HepG2 (cell line): ENCODE measurements around the gene OTUB2. TPM values are rescaled to one million over a fixed set of nuclear protein-coding genes. Genes with fewer than 3 reads are reported as not detected.
A peak's percentile ranks its signal among the peaks of the same experiment; 100 is the strongest.

Experiments used
- AHDC1 ChIP-seq: sonication (generic); formaldehyde crosslinking; IDR thresholded peaks from 2 replicates; pipeline ENCODE4 v1.5.1; 2020; ENCODE audit warnings: mild to moderate bottlenecking, missing genetic modification reagents, borderline replicate concordance
- ATF7 ChIP-seq, 2 experiments: fragments of 450-650 bp in 1 of 2; sonication (generic) in 1 of 2; formaldehyde crosslinking in 1 of 2; IDR thresholded peaks; 2 replicates each; pipeline versions ENCODE4 v1.4.0 to v1.6.1; 2016 to 2020; ENCODE audit warnings: antibody characterized with exemption in 1 of 2, mild to moderate bottlenecking in 1 of 2, missing genetic modification reagents in 1 of 2
- CCAR2 ChIP-seq: fragments of 200-400 bp; formaldehyde crosslinking; optimal IDR thresholded peaks from 2 replicates; pipeline ENCODE3; 2018; ENCODE audit warnings: low read depth, mild to moderate bottlenecking, low read length, moderate library complexity
- CHD4 ChIP-seq: fragments of 200-600 bp; sonication (generic); IDR thresholded peaks from 2 replicates; pipeline ENCODE4 v1.7.0; 2017; ENCODE audit warnings: mild to moderate bottlenecking, low read length, borderline replicate concordance
- FOSL2 ChIP-seq: sonication (generic); formaldehyde crosslinking; IDR thresholded peaks from 2 replicates; pipeline ENCODE4 v1.4.0; 2020; ENCODE audit warnings: missing genetic modification reagents
- MIER2 ChIP-seq: IDR thresholded peaks from 2 replicates; pipeline ENCODE4 v1.6.1; 2016; ENCODE audit warnings: missing biosample characterization, missing genetic modification reagents
- MIXL1 ChIP-seq: IDR thresholded peaks from 2 replicates; pipeline ENCODE4 v1.6.1; 2016
- PAF1 ChIP-seq: IDR thresholded peaks from 2 replicates; pipeline ENCODE4 v1.6.1; 2016; ENCODE audit warnings: missing genetic modification reagents, missing compliant biosample characterization
- RARA ChIP-seq: IDR thresholded peaks from 2 replicates; pipeline ENCODE4 v1.6.1; 2016; ENCODE audit warnings: missing genetic modification reagents, missing compliant biosample characterization
- RCOR2 ChIP-seq: IDR thresholded peaks from 2 replicates; pipeline ENCODE4 v1.6.1; 2016; ENCODE audit warnings: missing biosample characterization, missing genetic modification reagents
- RFXANK ChIP-seq: IDR thresholded peaks from 2 replicates; pipeline ENCODE4 v1.6.1; 2016
- SMAD3 ChIP-seq: sonication (generic); formaldehyde crosslinking; IDR thresholded peaks from 2 replicates; pipeline ENCODE4 v1.4.0; 2020; ENCODE audit warnings: missing genetic modification reagents
- SNRNP70 ChIP-seq: fragments of 200-400 bp; formaldehyde crosslinking; IDR thresholded peaks from 2 replicates; pipeline ENCODE4 v1.6.1; 2017; ENCODE audit warnings: mild to moderate bottlenecking, low read depth, low read length, moderate library complexity
- SP140L ChIP-seq: sonication (generic); formaldehyde crosslinking; IDR thresholded peaks from 2 replicates; pipeline ENCODE4 v1.4.0; 2020; ENCODE audit warnings: missing genetic modification reagents, borderline replicate concordance
- TAF15 ChIP-seq: fragments of 200-400 bp; formaldehyde crosslinking; IDR thresholded peaks from one replicate; pipeline ENCODE4 v1.6.1; 2018; ENCODE audit warnings: mild to moderate bottlenecking, low read depth, low read length; ENCODE audit not compliant: poor library complexity, severe bottlenecking
- ZBTB38 ChIP-seq: sonication (generic); formaldehyde crosslinking; IDR thresholded peaks from 2 replicates; pipeline ENCODE4 v1.5.1; 2020; ENCODE audit warnings: mild to moderate bottlenecking, missing genetic modification reagents
- ZBTB7A ChIP-seq: sonication (generic); formaldehyde crosslinking; IDR thresholded peaks from 2 replicates; pipeline ENCODE4 v1.8.0; 2022; ENCODE audit warnings: mild to moderate bottlenecking, missing genetic modification reagents
- ZEB1 ChIP-seq: IDR thresholded peaks from 2 replicates; pipeline ENCODE4 v1.6.1; 2012; ENCODE audit warnings: mild to moderate bottlenecking, low read depth, inconsistent platforms; ENCODE audit not compliant: insufficient replicate concordance
- ZNF18 ChIP-seq: sonication (generic); formaldehyde crosslinking; IDR thresholded peaks from 2 replicates; pipeline ENCODE4 v1.8.0; 2022; ENCODE audit warnings: mild to moderate bottlenecking, missing genetic modification reagents; ENCODE audit not compliant: insufficient replicate concordance
- ZNF263 ChIP-seq: sonication (generic); formaldehyde crosslinking; IDR thresholded peaks from 2 replicates; pipeline ENCODE4 v1.4.0; 2020; ENCODE audit warnings: missing genetic modification reagents
- ZNF607 ChIP-seq: sonication (generic); formaldehyde crosslinking; IDR thresholded peaks from 2 replicates; pipeline ENCODE4 v1.5.1; 2020; ENCODE audit warnings: missing genetic modification reagents, mild to moderate bottlenecking, borderline replicate concordance
- ZNF782 ChIP-seq: sonication (generic); formaldehyde crosslinking; IDR thresholded peaks from 2 replicates; pipeline ENCODE4 v1.4.0; 2020; ENCODE audit warnings: missing genetic modification reagents, mild to moderate bottlenecking, borderline replicate concordance
- polyA plus RNA-seq, 8 experiments: library from polyadenylated mRNA; depleted of rRNA in 3 of 8; stranded (reverse) in 7 of 8; unstranded in 1 of 8; fragments of >200 nt; fragmentation: Illumina TruSeq in 4 of 8; extraction: Trizol in 4 of 8; gene quantifications; 2 replicates each; pipeline versions ENCODE4 v1.2.1 to v1.2.3, GENCODE V29; 2011 to 2016; ENCODE audit warnings: low read depth in 4 of 8, missing spikeins in 1 of 8, mixed read lengths in 1 of 8; ENCODE audit not compliant: insufficient read depth in 1 of 8
- total RNA-seq, 5 experiments: library from RNA; depleted of rRNA; stranded (reverse); fragments of >200 nt; fragmentation: Illumina TruSeq; extraction: Trizol; gene quantifications; 2 replicates each; pipeline ENCODE4 v1.2.3, GENCODE V29; 2016; ENCODE audit warnings: low read depth in 1 of 5
- TF ChIP-seq, protein P1 (sequence below): sonication (generic); formaldehyde crosslinking; IDR thresholded peaks from 2 replicates; pipeline ENCODE4 v1.4.0; 2020; ENCODE audit warnings: missing genetic modification reagents

The OTUB2 gene
- total and polyA plus RNA-seq, 2 of the 13 experiments (the other 11 are each of a cell fraction or from before 2014, with no cell fraction given): 2.2 to 2.4 TPM

GRCh38 chr14:94080621-94081385, 54.7 kb downstream of the OTUB2 start, which contains the start of the genes DDX24 and IFI27L1 (continued):
- TF ChIP-seq FOSL2: no peak
- no peak for TF ChIP-seq TAF15
- no peak for TF ChIP-seq RCOR2 (CRISPR knock-in tag)
- TF ChIP-seq SMAD3: no peak
- no peak for TF ChIP-seq RARA (CRISPR knock-in tag)
- peak; percentile 46; the same call in 1 of the 2 replicates for TF ChIP-seq ZNF782 (CRISPR knock-in tag)
- TF ChIP-seq CCAR2: no peak
- TF ChIP-seq, protein P1, sequence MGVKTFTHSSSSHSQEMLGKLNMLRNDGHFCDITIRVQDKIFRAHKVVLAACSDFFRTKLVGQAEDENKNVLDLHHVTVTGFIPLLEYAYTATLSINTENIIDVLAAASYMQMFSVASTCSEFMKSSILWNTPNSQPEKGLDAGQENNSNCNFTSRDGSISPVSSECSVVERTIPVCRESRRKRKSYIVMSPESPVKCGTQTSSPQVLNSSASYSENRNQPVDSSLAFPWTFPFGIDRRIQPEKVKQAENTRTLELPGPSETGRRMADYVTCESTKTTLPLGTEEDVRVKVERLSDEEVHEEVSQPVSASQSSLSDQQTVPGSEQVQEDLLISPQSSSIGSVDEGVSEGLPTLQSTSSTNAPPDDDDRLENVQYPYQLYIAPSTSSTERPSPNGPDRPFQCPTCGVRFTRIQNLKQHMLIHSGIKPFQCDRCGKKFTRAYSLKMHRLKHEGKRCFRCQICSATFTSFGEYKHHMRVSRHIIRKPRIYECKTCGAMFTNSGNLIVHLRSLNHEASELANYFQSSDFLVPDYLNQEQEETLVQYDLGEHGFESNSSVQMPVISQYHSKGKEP (CRISPR knock-in tag): no peak
- TF ChIP-seq MIXL1: no peak
- TF ChIP-seq CHD4: no peak
- TF ChIP-seq SP140L: no peak
- TF ChIP-seq ATF7 (IDR thresholded peaks at IDR 0.05): no peak
- no peak for TF ChIP-seq ATF7 (CRISPR knock-in tag; IDR thresholded peaks at IDR 0.05)
- TF ChIP-seq ZBTB7A (CRISPR knock-in tag): no peak
- peak; percentile 39 for TF ChIP-seq ZNF18 (CRISPR knock-in tag)
- no peak for TF ChIP-seq ZNF263
- TF ChIP-seq ZEB1: no peak
- TF ChIP-seq AHDC1 (CRISPR knock-in tag): no peak
- no peak for TF ChIP-seq MIER2 (CRISPR knock-in tag)
- TF ChIP-seq ZNF607 (CRISPR knock-in tag): peak; percentile 56; the same call in 1 of the 2 replicates
- TF ChIP-seq SNRNP70: no peak
- no peak for TF ChIP-seq RFXANK (CRISPR knock-in tag)
- TF ChIP-seq PAF1: no peak
- 0 out of 2 replicates have a peak, but pooled peaks have one; percentile 44 for TF ChIP-seq ZBTB38 (CRISPR knock-in tag)
